ENCODE measurements around the gene ARHGEF10L.

ARHGEF10L gene

GRCh38 chr1:17591814-17592430, 52.4 kb downstream of the ARHGEF10L start:
- no peak overlapping the region for H3K27ac ChIP-seq (ENCODE audit: low read length)
- H3K4me3 ChIP-seq (ENCODE audit: low read length): no peak overlapping the region
- H3K9ac ChIP-seq (ENCODE audit: low read depth, low read length): no peak overlapping the region
- H3K4me1 ChIP-seq (ENCODE audit: insufficient read depth, low read length): peaks cover 13% of the 10 kb centered on the region
- no peaks in the 10 kb centered on the region for H3K9me3 ChIP-seq (ENCODE audit: insufficient read depth, low read depth, low read length)
- H3K27me3 ChIP-seq (ENCODE audit: insufficient read depth, low read length): no peaks in the 10 kb centered on the region
- H3K36me3 ChIP-seq (ENCODE audit: insufficient read depth, low read depth, low read length): peaks cover 47% of the 10 kb centered on the region

GRCh38 chr1:17594026-17594425, 54.5 kb downstream of the ARHGEF10L start:
- no peak overlapping the region for H3K27ac ChIP-seq (ENCODE audit: low read length)
- no peaks in the 10 kb centered on the region for H3K4me1 ChIP-seq (ENCODE audit: insufficient read depth, low read length)
- no peaks in the 10 kb centered on the region for H3K27me3 ChIP-seq (ENCODE audit: insufficient read depth, low read length)
- no peaks in the 10 kb centered on the region for H3K9me3 ChIP-seq (ENCODE audit: insufficient read depth, low read depth, low read length)
- H3K9ac ChIP-seq (ENCODE audit: low read depth, low read length): no peak overlapping the region
- no peak overlapping the region for H3K4me3 ChIP-seq (ENCODE audit: low read length)
- H3K36me3 ChIP-seq (ENCODE audit: insufficient read depth, low read depth, low read length): peaks cover 45% of the 10 kb centered on the region

GRCh38 chr1:17594690-17595601, 55.4 kb downstream of the ARHGEF10L start:
- Histone ChIP-seq H3K4me1 (ENCODE audit: insufficient read depth, low read length) (no peaks in the 10 kb centered on the region), H3K9ac (ENCODE audit: low read depth, low read length) (no peak overlapping the region), H3K9me3 (ENCODE audit: insufficient read depth, low read depth, low read length) (no peaks in the 10 kb centered on the region), H3K4me3 (ENCODE audit: low read length) (no peak overlapping the region), H3K36me3 (ENCODE audit: insufficient read depth, low read depth, low read length) (peaks cover 36% of the 10 kb centered on the region), H3K27me3 (ENCODE audit: insufficient read depth, low read length) (no peaks in the 10 kb centered on the region), H3K27ac (ENCODE audit: low read length) (no peak overlapping the region)

- Histone ChIP-seq H3K27ac (ENCODE audit: low read length) (no peak overlapping the region), H3K36me3 (ENCODE audit: insufficient read depth, low read depth, low read length) (peaks cover 31% of the 10 kb centered on the region), H3K27me3 (ENCODE audit: insufficient read depth, low read length) (no peaks in the 10 kb centered on the region), H3K9me3 (ENCODE audit: insufficient read depth, low read depth, low read length) (no peaks in the 10 kb centered on the region), H3K4me1 (ENCODE audit: insufficient read depth, low read length) (no peaks in the 10 kb centered on the region), H3K9ac (ENCODE audit: low read depth, low read length) (no peak overlapping the region), H3K4me3 (ENCODE audit: low read length) (no peak overlapping the region)
Measured at GRCh38 chr1:17595602-17595925, 56.1 kb downstream of the ARHGEF10L start.

- no peak overlapping the region for H3K9ac ChIP-seq (ENCODE audit: low read depth, low read length)
- H3K36me3 ChIP-seq (ENCODE audit: insufficient read depth, low read depth, low read length): peaks cover 25% of the 10 kb centered on the region
- no peak overlapping the region for H3K27ac ChIP-seq (ENCODE audit: low read length)
- H3K4me3 ChIP-seq (ENCODE audit: low read length): no peak overlapping the region
- H3K9me3 ChIP-seq (ENCODE audit: insufficient read depth, low read depth, low read length): no peaks in the 10 kb centered on the region
- no peaks in the 10 kb centered on the region for H3K27me3 ChIP-seq (ENCODE audit: insufficient read depth, low read length)
- H3K4me1 ChIP-seq (ENCODE audit: insufficient read depth, low read length): no peaks in the 10 kb centered on the region
Measured at GRCh38 chr1:17596186-17596585, 56.7 kb downstream of the ARHGEF10L start.

GRCh38 chr1:17596651-17597509, 57.4 kb downstream of the ARHGEF10L start:
- H3K9me3 ChIP-seq (ENCODE audit: insufficient read depth, low read depth, low read length): no peaks in the 10 kb centered on the region
- H3K36me3 ChIP-seq (ENCODE audit: insufficient read depth, low read depth, low read length): peaks cover 22% of the 10 kb centered on the region
- no peak overlapping the region for H3K9ac ChIP-seq (ENCODE audit: low read depth, low read length)
- no peaks in the 10 kb centered on the region for H3K4me1 ChIP-seq (ENCODE audit: insufficient read depth, low read length)
- no peak overlapping the region for H3K4me3 ChIP-seq (ENCODE audit: low read length)
- no peak overlapping the region for H3K27ac ChIP-seq (ENCODE audit: low read length)
- no peaks in the 10 kb centered on the region for H3K27me3 ChIP-seq (ENCODE audit: insufficient read depth, low read length)

GRCh38 chr1:17597651-17598050, 58.2 kb downstream of the ARHGEF10L start:
- Histone ChIP-seq H3K27ac (ENCODE audit: low read length) (no peak overlapping the region), H3K9ac (ENCODE audit: low read depth, low read length) (no peak overlapping the region), H3K4me1 (ENCODE audit: insufficient read depth, low read length) (no peaks in the 10 kb centered on the region), H3K4me3 (ENCODE audit: low read length) (no peak overlapping the region), H3K36me3 (ENCODE audit: insufficient read depth, low read depth, low read length) (peaks cover 19% of the 10 kb centered on the region), H3K9me3 (ENCODE audit: insufficient read depth, low read depth, low read length) (no peaks in the 10 kb centered on the region), H3K27me3 (ENCODE audit: insufficient read depth, low read length) (no peaks in the 10 kb centered on the region)

- Histone ChIP-seq H3K27ac (ENCODE audit: low read length) (no peak overlapping the region), H3K9me3 (ENCODE audit: insufficient read depth, low read depth, low read length) (no peaks in the 10 kb centered on the region), H3K9ac (ENCODE audit: low read depth, low read length) (no peak overlapping the region), H3K4me1 (ENCODE audit: insufficient read depth, low read length) (no peaks in the 10 kb centered on the region), H3K27me3 (ENCODE audit: insufficient read depth, low read length) (no peaks in the 10 kb centered on the region), H3K36me3 (ENCODE audit: insufficient read depth, low read depth, low read length) (peaks cover 16% of the 10 kb centered on the region), H3K4me3 (ENCODE audit: low read length) (no peak overlapping the region)
Measured at GRCh38 chr1:17598251-17598650, 58.8 kb downstream of the ARHGEF10L start.

GRCh38 chr1:17599291-17599953, 59.9 kb downstream of the ARHGEF10L start:
- H3K9me3 ChIP-seq (ENCODE audit: insufficient read depth, low read depth, low read length): no peaks in the 10 kb centered on the region
- no peak overlapping the region for H3K9ac ChIP-seq (ENCODE audit: low read depth, low read length)
- no peak overlapping the region for H3K4me3 ChIP-seq (ENCODE audit: low read length)
- no peaks in the 10 kb centered on the region for H3K27me3 ChIP-seq (ENCODE audit: insufficient read depth, low read length)
- no peaks in the 10 kb centered on the region for H3K4me1 ChIP-seq (ENCODE audit: insufficient read depth, low read length)
- peaks cover 15% of the 10 kb centered on the region for H3K36me3 ChIP-seq (ENCODE audit: insufficient read depth, low read depth, low read length)
- no peak overlapping the region for H3K27ac ChIP-seq (ENCODE audit: low read length)

GRCh38 chr1:17599954-17600300, 60.4 kb downstream of the ARHGEF10L start:
- H3K4me1 ChIP-seq (ENCODE audit: insufficient read depth, low read length): no peaks in the 10 kb centered on the region
- H3K27ac ChIP-seq (ENCODE audit: low read length): no peak overlapping the region
- peaks cover 20% of the 10 kb centered on the region for H3K36me3 ChIP-seq (ENCODE audit: insufficient read depth, low read depth, low read length)
- H3K27me3 ChIP-seq (ENCODE audit: insufficient read depth, low read length): no peaks in the 10 kb centered on the region
- H3K9ac ChIP-seq (ENCODE audit: low read depth, low read length): no peak overlapping the region
- no peak overlapping the region for H3K4me3 ChIP-seq (ENCODE audit: low read length)
- no peaks in the 10 kb centered on the region for H3K9me3 ChIP-seq (ENCODE audit: insufficient read depth, low read depth, low read length)

- H3K4me1 ChIP-seq (ENCODE audit: insufficient read depth, low read length): no peaks in the 10 kb centered on the region
- H3K27me3 ChIP-seq (ENCODE audit: insufficient read depth, low read length): no peaks in the 10 kb centered on the region
- no peak overlapping the region for H3K4me3 ChIP-seq (ENCODE audit: low read length)
- peaks cover 23% of the 10 kb centered on the region for H3K36me3 ChIP-seq (ENCODE audit: insufficient read depth, low read depth, low read length)
- H3K27ac ChIP-seq (ENCODE audit: low read length): no peak overlapping the region
- no peaks in the 10 kb centered on the region for H3K9me3 ChIP-seq (ENCODE audit: insufficient read depth, low read depth, low read length)
- no peak overlapping the region for H3K9ac ChIP-seq (ENCODE audit: low read depth, low read length)
Measured at GRCh38 chr1:17600321-17600720, 60.8 kb downstream of the ARHGEF10L start.

Data from iPS-20b (cell line).